Dermis blood vessel endothelial cell (primary cell): ENCODE results near the gene RNF208. TPM values are rescaled to one million over a fixed set of nuclear protein-coding genes. Genes with fewer than 3 reads are reported as not detected.

Source experiments
- DNase-seq: peaks from one replicate; pipeline ENCODE4 v3.0.0; 2010
- total RNA-seq: library from RNA; depleted of rRNA; stranded (reverse); fragments of >200 nt; gene quantifications from 2 replicates; pipeline ENCODE4 v1.2.3, GENCODE V29; 2014

RNF208 gene
- total RNA-seq, 1 donor from 2014 or later: not detected

DNA sequence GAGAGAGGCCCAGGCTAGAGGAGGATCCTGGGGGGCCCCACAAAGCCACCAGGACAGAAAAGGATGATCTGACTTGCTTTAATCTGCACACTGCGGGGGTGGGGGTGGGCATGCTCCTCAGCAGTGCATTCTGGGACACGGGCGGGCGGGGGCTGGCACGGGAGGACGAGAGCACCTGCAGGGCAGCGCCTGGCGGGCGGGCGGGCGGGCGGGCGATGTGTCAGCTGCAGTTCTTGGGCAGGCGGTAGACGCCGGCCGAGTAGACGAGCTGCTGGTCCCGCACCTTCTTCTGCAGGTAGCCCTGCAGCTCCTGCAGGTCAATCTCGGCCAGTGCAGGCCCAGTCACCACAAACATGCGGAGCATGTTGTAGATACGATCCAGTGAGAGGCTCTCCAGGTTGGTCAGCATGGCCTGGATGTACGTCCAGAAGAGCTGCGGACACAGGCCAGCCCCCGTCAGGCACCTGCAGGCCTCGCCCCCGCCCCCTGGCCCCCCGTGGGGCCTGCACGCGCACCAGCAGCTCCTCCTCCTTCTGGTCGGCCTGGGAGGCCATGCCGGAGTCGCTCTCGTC is 47.2 kb downstream of the RNF208 start:
- no peak for DNase-seq

DNA sequence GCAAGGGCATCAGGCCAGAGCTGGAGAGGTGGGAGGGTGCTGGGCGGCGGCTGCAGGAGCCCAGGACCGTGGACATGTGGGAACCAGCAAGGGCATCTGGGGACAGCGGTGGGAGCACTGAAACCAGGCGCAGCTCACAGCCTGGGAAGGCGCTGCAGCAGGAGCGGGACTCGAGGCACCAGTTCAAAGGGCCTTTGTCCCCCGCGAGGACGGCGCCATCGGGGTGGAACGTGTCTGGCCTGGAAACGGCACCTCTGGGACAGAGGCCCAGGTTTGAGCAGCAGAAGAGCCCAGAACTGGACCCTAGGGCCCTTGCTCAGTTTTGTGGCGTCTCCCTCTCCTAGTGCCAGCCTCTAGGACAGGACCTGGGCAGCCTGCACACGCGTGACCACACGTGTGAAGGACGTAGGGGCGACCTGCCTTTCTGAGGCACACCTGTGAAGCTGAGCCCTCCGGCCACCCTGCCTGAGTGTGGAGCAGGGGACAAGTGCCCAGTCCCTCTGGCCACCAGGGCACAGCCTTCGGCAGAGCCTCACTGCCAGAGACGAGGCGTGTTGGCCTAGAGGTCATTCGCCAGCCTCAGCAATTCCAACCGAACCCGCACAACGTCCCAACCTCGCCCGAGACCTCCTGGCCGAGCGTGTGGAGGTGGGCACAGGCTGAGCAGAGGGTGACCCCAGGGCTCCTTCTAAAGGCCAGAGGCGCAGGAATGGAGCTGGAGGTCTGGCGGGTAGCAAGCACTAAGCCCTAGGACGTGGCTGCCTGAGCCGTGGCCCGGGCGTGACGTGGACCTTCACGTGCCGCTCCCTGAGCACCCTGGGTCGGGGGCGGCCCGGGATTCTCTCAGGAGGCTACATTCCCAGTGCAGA is 48.0 kb downstream of the RNF208 start:
- DNase-seq: no peak

DNA sequence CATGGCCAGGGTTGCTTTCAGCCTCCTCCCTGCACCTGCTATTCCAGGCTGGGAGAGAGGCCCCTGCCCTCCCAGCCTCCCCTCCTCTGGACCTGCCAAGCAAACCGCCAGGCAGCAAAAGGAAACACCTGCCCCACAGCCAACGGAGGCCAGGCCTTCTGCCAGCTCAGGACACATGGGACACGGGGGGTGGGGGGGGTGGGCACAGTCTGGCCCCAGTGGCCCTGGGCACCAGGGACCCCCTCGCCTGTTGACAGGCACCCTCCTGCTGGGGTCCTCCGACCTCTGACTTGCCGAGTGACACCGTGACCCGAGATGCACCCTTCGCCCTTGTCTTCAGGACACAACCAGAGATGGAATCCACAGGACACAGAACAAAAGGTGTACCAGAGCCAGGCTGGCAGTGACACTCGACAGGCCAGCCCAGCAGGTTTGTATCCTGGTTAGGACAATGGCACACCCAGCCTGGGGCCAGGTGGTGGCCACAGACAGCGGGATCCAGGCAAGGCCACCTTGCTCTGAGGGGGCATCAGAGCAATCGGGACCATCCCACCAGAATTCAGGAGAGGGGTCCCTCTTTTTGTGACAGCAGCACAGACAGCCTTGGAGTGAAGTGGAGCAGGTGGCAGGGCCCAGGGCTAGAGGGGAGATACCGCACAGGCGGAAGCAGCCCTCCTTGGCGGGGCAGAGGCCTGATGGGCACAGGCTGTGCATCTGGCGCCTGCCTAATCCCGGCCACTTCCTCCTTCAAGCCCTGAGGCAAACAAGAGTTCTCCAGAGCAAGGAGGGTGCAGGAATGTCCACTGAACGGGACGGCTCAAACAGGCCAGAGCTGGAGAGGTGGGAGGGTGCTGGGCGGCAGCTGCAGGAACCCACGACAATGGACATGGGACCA is 48.9 kb downstream of the RNF208 start:
- DNase-seq: peak; percentile 12

DNA sequence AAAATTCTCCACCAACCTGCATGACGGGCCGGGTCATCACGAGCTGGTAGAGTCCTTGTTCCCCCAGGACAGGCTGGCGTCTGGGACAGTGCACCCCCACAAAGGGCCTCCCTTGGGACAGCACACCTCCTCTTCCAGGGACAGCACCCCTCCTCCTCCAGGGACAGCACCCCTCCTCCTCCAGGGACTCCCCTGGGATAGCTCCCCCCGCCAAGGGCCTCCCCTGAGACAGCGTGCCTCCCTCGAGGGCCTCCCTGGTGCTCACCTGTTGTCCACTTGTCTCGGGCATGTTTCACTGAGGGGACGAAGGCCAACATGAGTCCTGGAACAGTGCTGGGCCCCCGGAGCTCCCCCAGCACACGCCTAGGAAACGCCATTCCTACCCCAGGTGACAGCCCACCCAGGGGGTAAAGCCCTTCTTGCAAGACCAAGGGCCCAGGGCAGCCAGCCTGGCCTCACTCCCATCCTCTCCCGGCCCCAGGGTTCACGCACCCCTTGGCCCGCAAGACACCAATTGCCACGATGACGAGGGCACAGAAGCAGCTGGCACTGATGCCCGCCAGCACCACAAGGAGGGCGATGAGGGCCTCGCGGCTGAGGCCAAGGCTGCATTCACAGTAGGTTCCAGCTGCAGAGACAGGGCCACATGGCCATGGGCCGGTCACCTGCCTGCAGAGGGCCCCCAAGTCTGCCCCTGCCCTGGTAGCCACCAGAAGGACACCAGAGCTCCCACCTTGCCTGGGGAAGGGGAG is 50.7 kb downstream of the RNF208 start:
- no peak for DNase-seq

DNA sequence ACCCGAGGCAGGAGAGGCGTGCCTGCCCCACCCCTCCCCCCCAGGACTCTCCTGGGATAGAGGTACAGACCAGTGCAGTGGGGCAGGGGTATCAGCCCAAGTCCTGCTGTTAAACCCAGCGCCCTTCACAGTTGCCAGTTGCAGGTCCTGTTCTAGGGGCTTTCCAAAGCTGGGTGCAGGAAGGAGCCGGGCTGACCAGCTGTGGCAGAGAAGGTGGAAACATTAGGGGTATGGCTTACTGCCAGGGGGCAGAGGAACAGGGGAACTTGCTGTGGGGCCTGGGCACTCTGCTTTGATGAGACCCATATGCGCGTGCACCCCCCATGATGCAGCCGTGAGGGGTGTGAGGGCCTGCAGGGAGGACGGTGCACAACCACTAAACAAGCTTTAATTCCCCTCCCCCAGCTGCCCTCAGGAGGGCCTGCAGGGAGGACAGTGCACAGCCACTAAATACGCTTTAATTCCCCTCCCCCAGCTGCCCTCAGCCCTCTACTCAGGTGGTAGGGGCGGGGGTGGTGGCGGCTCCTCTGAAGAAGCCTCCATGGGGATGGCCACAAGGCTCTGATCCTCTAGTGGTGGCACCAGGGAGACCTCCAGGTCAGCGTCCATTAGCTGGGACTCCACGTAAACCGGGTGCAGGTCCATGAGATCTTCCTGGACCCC is 51.4 kb downstream of the RNF208 start:
- DNase-seq: no peak

Other genes with a start within 250 kb of the RNF208 start
- gene PTGDS, start 244.7 kb downstream of the RNF208 start, total RNA-seq: 0.17 and 0.60 TPM in 2 replicates
- not detected in 2 replicates for gene LCNL1, start 239.2 kb downstream of the RNF208 start, total RNA-seq
- gene PAXX, start 229.8 kb downstream of the RNF208 start, total RNA-seq: 13.5 and 17.9 TPM in 2 replicates
- 0.09 TPM in 1 of 2 replicates, not detected in the other for gene CLIC3, start 225.7 kb downstream of the RNF208 start, total RNA-seq
- 8.5 and 13.3 TPM in 2 replicates for gene ABCA2, start 194.0 kb downstream of the RNF208 start, total RNA-seq
- not detected in 2 replicates for gene FUT7, start 190.2 kb downstream of the RNF208 start, total RNA-seq
- 39.7 and 46.8 TPM in 2 replicates for gene NPDC1, start 176.1 kb downstream of the RNF208 start, total RNA-seq
- not detected in 2 replicates for gene ENTPD2, start 168.2 kb downstream of the RNF208 start, total RNA-seq
- 6.0 and 36.3 TPM in 2 replicates for gene SAPCD2, start 151.7 kb downstream of the RNF208 start, total RNA-seq
- 27.0 and 27.2 TPM in 2 replicates for gene UAP1L1, start 144.7 kb downstream of the RNF208 start, total RNA-seq
- gene MAN1B1, start 135.3 kb downstream of the RNF208 start, total RNA-seq: 73.1 and 76.6 TPM in 2 replicates
- gene DPP7, start 107.5 kb downstream of the RNF208 start, total RNA-seq: 81.5 and 98.5 TPM in 2 replicates
- gene GRIN1, start 83.1 kb downstream of the RNF208 start, total RNA-seq: 0.05 and 0.17 TPM in 2 replicates
- gene LRRC26, start 52.2 kb downstream of the RNF208 start, total RNA-seq: not detected in 2 replicates
- gene TMEM210, start 50.2 kb downstream of the RNF208 start, total RNA-seq: not detected in 2 replicates
- 23.1 and 33.6 TPM in 2 replicates for gene ANAPC2, start 33.7 kb downstream of the RNF208 start, total RNA-seq
- 112 and 128 TPM in 2 replicates for gene SSNA1, start 33.6 kb downstream of the RNF208 start, total RNA-seq
- gene TPRN, start 21.5 kb downstream of the RNF208 start, total RNA-seq: 4.6 and 6.6 TPM in 2 replicates
- 31.1 TPM in 2 replicates for gene TMEM203, start 16.6 kb downstream of the RNF208 start, total RNA-seq
- 3.4 and 5.8 TPM in 2 replicates for gene NDOR1, start 16.5 kb downstream of the RNF208 start, total RNA-seq
- gene CYSRT1, start 2.9 kb upstream of the RNF208 start, total RNA-seq: 0.17 and 0.37 TPM in 2 replicates
- not detected in 2 replicates for gene RNF224, start 5.3 kb upstream of the RNF208 start, total RNA-seq
- not detected in 2 replicates for gene SLC34A3, start 8.7 kb upstream of the RNF208 start, total RNA-seq
- gene TUBB4B, start 19.0 kb upstream of the RNF208 start, total RNA-seq: 128 and 305 TPM in 2 replicates
- gene STPG3, start 29.0 kb upstream of the RNF208 start, total RNA-seq: 0.34 TPM in 1 of 2 replicates, not detected in the other
- 55.3 and 83.7 TPM in 2 replicates for gene NELFB, start 33.1 kb upstream of the RNF208 start, total RNA-seq
- 29.8 and 46.0 TPM in 2 replicates for gene TOR4A, start 55.5 kb upstream of the RNF208 start, total RNA-seq
- 64.3 and 82.2 TPM in 2 replicates for gene NRARP, start 80.0 kb upstream of the RNF208 start, total RNA-seq
- gene EXD3, start 200.9 kb upstream of the RNF208 start, total RNA-seq: 32.9 and 43.1 TPM in 2 replicates
- 1.5 and 2.6 TPM in 2 replicates for gene NOXA1, start 201.2 kb upstream of the RNF208 start, total RNA-seq
- gene ENTPD8, start 219.1 kb upstream of the RNF208 start, total RNA-seq: 0.23 and 0.34 TPM in 2 replicates
- gene NSMF, start 237.1 kb upstream of the RNF208 start, total RNA-seq: 32.7 and 32.8 TPM in 2 replicates